Measurements from ENCODE around the gene POLG.
"Not testable (repeated sequence)": the region's sequence is repeated elsewhere in the genome, so short reads cannot be mapped to it uniquely, and the experiment has no call there.

The POLG gene

DNA sequence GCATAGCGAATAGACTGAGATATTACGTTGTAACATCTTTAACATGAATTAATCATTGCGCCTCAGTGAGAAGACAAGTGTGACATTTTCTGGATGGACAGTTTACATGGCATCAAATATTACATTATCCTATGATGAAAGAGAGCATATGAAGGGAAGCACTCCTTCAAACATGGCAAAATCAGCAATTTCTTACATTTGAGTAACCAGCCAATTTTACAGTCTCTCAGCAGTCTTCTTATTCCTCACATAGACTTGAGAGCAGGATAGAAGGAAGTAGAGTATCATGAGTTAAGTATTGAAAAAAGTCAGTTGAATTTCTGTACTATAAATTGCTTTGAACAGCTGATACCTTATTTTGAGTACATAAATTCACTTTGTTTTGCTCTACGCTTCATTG is 52.0 kb downstream of the POLG start:
- DNase-seq (ENCODE audit: low read depth) = no peak

DNA sequence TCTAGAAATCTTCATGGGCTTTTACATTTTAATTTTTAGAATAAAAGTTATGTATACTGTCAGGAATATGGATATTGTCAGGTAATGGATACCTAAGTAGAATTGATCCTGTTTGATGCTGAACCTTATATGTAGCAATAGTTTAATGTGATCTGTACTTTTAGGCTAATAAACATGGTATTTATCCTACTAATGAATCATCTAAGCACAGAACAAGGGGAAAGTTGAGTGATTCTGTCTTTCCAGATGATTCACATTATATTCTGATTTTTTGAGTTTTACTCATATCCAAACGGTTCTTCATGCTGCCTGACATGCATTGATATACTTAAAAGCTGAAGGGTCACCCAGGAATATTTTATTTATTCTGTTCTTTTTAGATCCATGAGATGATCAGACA is 56.3 kb downstream of the POLG start:
- DNase-seq (ENCODE audit: low read depth) = no peak

DNA sequence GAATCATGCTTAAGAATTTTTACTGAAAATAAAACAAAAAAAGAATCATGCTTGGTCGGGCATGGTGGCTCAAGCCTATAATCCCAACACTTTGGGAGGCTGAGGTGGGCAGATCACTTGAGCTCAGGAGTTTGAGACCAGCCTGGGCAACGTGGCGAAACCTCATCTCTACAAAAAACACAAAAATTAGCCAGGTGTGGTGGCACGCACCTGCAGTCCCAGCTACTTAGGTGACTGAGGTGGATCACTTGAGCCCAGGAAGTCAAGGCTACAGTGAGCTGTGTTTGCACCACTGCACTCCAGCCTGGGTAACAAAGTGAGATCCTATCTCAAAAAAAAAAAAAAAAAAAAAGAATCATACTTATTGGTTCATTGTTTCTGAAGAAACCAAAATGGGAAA is 57.3 kb downstream of the POLG start:
- not testable (repeated sequence) for DNase-seq (ENCODE audit: low read depth)
